HuH-7 (cell line): ENCODE measurements around the gene TRIM10.
"Not testable (repeated sequence)": the region's sequence is repeated elsewhere in the genome, so short reads cannot be mapped to it uniquely, and the experiment has no call there.

ENCODE experiments used
- DNase-seq: peaks from one replicate; pipeline ENCODE4 v3.0.0; 2011; ENCODE audit warnings: low spot score

The TRIM10 gene

GRCh38 chr6:30127238-30128093, 33.5 kb downstream of the TRIM10 start:
- no peak for DNase-seq

DNA sequence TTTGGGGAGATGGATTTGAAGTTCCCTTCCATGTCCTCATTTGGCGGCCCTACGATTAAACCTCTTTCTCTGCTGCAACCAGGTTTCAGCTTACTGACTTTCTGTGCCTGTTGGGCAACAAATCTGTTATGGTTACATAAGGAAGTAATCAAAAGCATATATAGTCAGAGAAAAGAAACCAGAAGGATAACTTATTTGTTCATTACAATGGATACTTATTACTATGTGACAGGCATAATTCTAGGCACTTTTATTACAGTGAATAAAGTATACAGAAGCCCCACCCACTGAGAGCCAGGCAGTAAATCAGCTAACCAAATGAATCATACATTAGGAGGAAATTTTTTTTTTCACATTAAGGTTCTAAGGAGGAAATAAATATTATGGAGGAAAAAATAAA, 38.5 kb downstream of the TRIM10 start:
- DNase-seq: no peak

- DNase-seq: no peak
Measured at GRCh38 chr6:30121446-30122366, 39.3 kb downstream of the TRIM10 start.

DNA sequence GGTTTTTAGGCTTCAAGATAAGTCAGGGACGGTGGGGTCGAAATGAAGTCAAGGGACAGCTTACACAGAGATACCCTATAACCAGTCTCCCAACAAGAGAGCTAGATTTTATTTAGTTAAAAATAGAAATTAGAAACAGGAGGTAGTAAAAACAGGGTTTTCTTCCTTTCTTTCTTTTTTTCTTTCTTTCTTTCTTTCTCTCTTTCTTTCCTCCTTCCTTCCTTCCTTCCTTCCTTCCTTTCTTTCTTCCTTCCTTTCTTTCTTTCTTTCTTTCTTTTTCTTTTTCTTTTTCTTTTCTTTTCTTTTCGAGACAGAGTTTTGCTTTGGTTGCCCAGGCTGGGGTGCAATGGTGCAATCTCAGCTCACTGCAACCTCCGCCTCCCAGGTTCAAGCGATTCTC, 42.3 kb downstream of the TRIM10 start:
- DNase-seq: not testable (repeated sequence)

- DNase-seq: no peak
Measured at GRCh38 chr6:30116724-30117123, 44.3 kb downstream of the TRIM10 start.

DNA sequence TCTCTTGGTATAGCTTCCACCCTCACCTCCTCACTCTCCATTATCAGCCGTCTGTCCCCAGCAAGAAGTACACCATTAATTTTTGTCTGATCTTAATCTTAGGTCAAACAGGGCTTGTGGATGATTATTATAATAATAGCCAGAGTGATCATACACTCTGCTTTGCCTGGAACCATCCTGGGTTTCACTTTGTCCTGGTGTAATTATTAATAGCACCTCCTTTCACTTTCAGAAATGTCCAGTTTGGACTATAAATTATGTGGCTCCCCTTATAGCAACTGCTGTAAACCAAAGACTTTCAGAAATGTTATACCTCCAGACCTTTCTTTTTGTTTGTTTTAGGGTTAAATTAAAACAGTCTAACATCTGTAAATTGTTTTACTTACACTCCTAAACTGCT, 47.2 kb downstream of the TRIM10 start:
- DNase-seq: no peak

DNA sequence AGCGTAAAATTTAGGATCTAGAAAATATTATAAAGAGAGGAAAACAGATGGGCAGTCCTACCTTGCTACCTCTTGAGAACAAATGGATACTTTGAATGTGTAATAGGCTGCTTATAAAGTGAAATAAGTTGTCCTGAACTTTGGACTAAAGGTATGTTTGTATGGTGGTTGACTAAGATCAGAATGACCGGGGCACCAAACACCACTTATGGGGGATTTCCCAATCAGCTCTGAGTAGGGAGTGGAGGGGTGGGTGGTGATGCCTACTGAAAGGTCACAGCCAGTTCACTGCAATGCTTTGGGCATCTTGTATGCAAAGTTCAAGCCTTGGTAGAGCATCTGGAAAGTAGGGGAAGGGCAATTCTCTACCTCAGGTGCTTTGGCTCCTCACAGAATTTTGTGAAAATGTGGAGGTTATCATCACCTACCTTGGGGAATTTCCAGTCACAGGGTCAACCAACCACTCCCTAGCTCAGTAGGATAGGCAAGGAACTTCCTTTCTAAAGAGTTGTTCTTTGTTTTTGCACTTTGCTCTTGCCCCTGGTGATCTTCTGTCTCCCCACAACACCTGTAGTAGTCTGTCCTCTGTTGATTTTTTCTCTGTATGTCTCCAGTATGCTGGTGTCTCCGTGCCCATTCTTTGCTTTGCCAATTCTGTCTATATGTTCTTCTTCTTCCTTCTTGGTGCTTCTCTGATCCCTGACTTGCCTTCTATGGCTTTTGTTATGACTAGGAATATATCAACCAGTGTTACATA, 47.8 kb downstream of the TRIM10 start, which contains the start of gene TRIM31:
TSS of gene TRIM31 (minus strand) at position 88 of the 757 bp plus-strand sequence. CDS start 285 bp downstream, outside the sequence.
- DNase-seq: peak; percentile 45

DNA sequence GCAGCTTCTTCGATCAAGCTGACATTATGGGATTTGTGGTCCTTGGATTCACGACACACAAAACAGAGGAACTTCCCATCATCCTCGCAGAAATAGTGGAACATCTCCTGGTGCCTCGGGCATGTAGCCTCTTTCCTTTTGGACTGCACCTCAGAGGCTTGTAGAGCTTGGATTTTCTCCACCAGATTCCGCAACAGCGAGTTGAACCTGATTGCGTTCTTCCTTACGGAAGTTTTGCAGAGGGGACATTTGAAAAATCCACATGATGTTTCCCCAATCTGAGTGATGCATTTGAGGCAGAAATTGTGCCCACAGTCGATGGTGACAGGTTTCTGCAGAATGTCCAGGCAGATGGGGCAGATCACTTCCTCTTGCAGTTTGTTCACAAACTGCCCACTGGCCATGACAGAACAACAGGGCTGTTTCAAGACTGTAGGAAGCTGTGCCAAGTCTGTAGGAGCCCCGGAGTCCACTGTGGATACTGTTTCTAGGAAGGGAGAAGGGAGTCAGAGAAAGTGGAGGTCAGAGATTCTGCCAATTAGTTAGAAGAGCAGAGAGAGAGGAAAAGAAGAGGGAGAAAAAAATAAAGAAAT, 48.5 kb downstream of the TRIM10 start:
- DNase-seq: no peak

DNA sequence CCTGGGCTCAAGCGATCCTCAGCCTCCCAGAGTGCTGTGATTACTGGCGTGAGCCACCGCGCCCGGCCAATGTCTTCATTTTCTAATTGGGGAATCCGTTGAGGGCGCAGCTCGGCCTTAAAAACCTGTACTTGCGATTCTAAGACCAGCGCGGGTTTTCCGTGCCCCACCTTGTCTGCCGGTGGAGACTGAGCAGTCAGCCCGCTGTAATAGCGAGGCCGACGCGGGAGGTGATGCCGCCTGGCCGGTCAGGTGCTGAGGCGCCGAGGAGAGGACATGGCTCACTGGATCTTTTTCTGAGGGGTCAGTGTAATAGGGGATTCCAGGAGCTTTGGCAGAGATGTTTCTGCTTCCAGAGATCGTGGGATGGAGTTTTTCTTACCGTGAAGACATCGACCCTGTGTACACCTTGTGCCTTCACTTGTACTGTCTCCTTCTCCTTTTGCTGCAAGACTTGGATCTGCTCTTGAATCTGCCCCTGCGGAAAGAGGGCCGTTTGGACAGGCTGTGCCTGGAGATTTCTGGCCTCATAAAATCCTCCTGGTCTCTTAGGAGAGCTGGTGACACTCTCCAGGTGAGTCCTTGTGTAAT, 49.6 kb downstream of the TRIM10 start:
- DNase-seq: no peak

DNA sequence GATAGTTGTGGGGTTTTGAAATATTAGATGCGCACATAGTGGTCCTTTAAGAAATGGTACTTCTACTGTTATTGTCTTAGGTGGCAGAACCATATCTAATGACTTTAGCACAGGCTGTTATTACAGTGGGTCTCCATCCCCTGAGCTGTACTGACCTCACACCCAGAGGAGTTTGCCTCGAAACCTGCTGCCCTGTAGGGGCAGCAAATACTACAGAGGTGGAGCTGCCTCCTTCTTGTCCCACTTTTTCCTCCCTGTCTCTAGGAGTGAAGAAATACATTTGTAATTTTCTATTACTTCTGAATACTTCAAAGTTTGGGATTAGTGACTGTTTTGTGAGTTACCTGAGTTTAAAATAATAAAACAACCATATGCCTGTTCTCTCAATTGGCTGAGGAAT, 56.4 kb downstream of the TRIM10 start:
- DNase-seq: no peak

- DNase-seq: no peak
Measured at GRCh38 chr6:30103872-30104179, 57.2 kb downstream of the TRIM10 start.

- DNase-seq: peak; percentile 70
Measured at GRCh38 chr6:30102970-30103871, 57.8 kb downstream of the TRIM10 start.

DNA sequence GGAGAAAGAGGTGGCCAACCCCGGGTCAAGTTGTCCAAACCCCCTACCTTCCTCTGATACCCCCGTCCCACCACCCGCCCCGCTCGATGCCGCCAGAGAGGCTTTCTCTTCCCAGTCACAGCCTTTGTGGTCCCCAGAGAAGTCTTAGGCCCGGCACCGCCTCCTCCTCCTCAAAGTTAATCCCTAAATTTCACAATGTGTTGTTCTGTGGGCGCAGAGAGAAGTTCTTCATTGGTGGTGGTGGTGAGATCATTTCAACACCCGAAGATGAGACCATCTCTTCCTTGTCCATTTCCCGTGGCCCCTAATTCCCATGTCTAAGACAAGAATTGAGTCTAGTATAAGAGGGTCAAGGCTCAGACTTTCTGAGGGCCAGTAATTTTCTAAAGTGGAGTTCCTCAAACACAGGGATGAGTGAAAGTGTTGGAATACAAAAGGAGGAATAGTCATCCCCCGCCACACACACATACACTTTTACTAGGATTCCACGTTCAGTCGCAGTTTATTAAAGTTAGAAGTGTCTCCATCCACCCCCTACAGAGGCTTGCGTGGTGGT, 58.5 kb downstream of the TRIM10 start:
- DNase-seq: no peak
